PC-9 (cell line): Measurements from ENCODE around the gene TENM4. TPM values are rescaled to one million over a fixed set of nuclear protein-coding genes. Genes with fewer than 3 reads are reported as not detected.

Source experiments
- BruUV-seq: library from RNA; stranded (reverse); fragments of 400-500 nt; replicated peaks from 2 replicates; lab custom pipeline; 2021; lab: Mats Ljungman, UMichigan
- CTCF ChIA-PET: fragments of 300-600 bp; sonication (Branson Sonifier 250); formaldehyde crosslinking; loops from one replicate; lab custom pipeline; 2022; ENCODE audit warnings: antibody characterized with exemption; lab: Charles Lee
- POLR2A ChIA-PET: fragments of 300-600 bp; sonication (Branson Sonifier 250); formaldehyde crosslinking; loops from one replicate; lab custom pipeline; 2022; ENCODE audit warnings: antibody characterized with exemption; ENCODE audit not compliant: unreplicated experiment; lab: Charles Lee
- DNase-seq, 2 experiments: peaks; one replicate each; pipeline versions ENCODE4 v3.0.0 to v3.0.0-alpha.2; 2015 to 2022; ENCODE audit warnings: mixed read lengths in 1 of 2
- H2AFZ ChIP-seq: fragments of 200-600 bp; sonication (generic); 2 replicates; pipeline ENCODE4 v1.8.1; 2017; ENCODE audit warnings: antibody characterized with exemption
- H3F3A ChIP-seq: fragments of 200-600 bp; sonication (generic); 2 replicates; pipeline ENCODE4 v1.8.1; 2017; ENCODE audit warnings: antibody characterized with exemption, mild to moderate bottlenecking, low read depth; ENCODE audit not compliant: insufficient read depth
- H3K27ac ChIP-seq: fragments of 200-600 bp; sonication (generic); 2 replicates; pipeline ENCODE4 v1.6.1; 2016; ENCODE audit warnings: mixed run types
- H3K27me3 ChIP-seq: fragments of 200-600 bp; sonication (generic); 2 replicates; pipeline ENCODE4 v1.6.1; 2016; ENCODE audit warnings: low read depth, mixed run types; ENCODE audit not compliant: insufficient read depth
- H3K36me3 ChIP-seq: fragments of 200-600 bp; sonication (generic); 2 replicates; pipeline ENCODE4 v1.6.1; 2016; ENCODE audit warnings: low read depth, mixed run types
- H3K4me1 ChIP-seq: fragments of 200-600 bp; sonication (generic); replicated peaks from 2 replicates; pipeline ENCODE4 v1.6.1; 2016; ENCODE audit warnings: mixed run types; ENCODE audit not compliant: insufficient read depth
- H3K4me2 ChIP-seq: fragments of 200-600 bp; sonication (generic); 2 replicates; pipeline ENCODE4 v1.6.1; 2017; ENCODE audit warnings: mixed run types
- H3K4me3 ChIP-seq: fragments of 200-600 bp; sonication (generic); 2 replicates; pipeline ENCODE4 v1.6.1; 2016; ENCODE audit warnings: mixed run types
- H3K79me2 ChIP-seq: fragments of 200-600 bp; sonication (generic); 2 replicates; pipeline ENCODE4 v1.6.1; 2017; ENCODE audit warnings: low read depth, mixed run types
- H3K9me2 ChIP-seq: fragments of 200-600 bp; sonication (generic); 2 replicates; pipeline ENCODE4 v1.8.1; 2017; ENCODE audit warnings: mild to moderate bottlenecking; ENCODE audit not compliant: insufficient read depth
- H3K9me3 ChIP-seq: fragments of 200-600 bp; sonication (generic); 2 replicates; pipeline ENCODE4 v1.8.1; 2016; ENCODE audit warnings: low read depth; ENCODE audit not compliant: insufficient read depth
- H4K20me1 ChIP-seq: fragments of 200-600 bp; sonication (generic); 2 replicates; pipeline ENCODE4 v1.8.1; 2017; ENCODE audit not compliant: insufficient read depth
- EZH2 ChIP-seq: fragments of 200-600 bp; sonication (generic); IDR thresholded peaks from 2 replicates; pipeline ENCODE4 v1.8.0; 2017; ENCODE audit warnings: antibody characterized with exemption, low read depth
- intact Hi-C: fragments of 100-400 bp; cut with micrococcal nuclease; formaldehyde crosslinking; loops from one replicate; pipeline ENCODE4 v1.10.0; 2022; ENCODE audit not compliant: unreplicated experiment
- total RNA-seq: library from RNA; stranded (reverse); gene quantifications from 2 replicates; pipeline ENCODE4 v1.2.3, GENCODE V29; 2021
- TF ChIP-seq, protein P1 (sequence below): fragments of 200-600 bp; sonication (generic); conservative IDR thresholded peaks from 2 replicates; pipeline ENCODE4 v1.6.1; 2017; ENCODE audit warnings: mixed run types, antibody characterized with exemption, mild to moderate bottlenecking, moderate library complexity

The TENM4 gene
- total RNA-seq, 1 experiment from 2014 or later = not detected

DNA sequence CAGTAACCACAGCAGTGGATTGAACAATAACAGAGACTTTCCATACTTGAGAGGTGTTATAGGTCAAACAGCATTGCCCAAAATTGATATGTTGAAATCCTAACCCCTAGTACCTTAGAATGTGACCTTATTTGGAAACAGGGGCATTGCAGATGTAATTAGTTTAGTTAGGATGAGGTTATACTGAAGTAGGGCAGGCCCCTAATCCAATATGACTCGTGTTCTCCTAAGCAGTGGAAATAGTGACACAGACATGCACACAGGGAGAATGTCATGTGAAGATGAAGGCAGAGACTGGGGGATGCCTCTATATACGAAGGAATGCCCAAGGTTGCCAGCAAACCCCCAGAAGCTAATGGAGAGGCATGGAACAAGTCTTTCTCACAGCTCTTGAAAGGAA, 270.5 kb downstream of the TENM4 start:
- POLR2A ChIA-PET = no interaction called here
- no TSS peak for BruUV-seq
- H3K9me3 ChIP-seq = no peaks in the 10 kb centered on the region
- no peaks in the 10 kb centered on the region for H3F3A ChIP-seq
- H3K9me2 ChIP-seq = no peaks in the 10 kb centered on the region
- H2AFZ ChIP-seq = no peak overlapping the region
- H3K27me3 ChIP-seq = peaks cover 17% of the 10 kb centered on the region; the same call in 1 of the 2 replicates
- H3K27ac ChIP-seq = no peak overlapping the region
- intact Hi-C loops = no loop called here
- no peak for TF ChIP-seq EZH2
- H3K79me2 ChIP-seq = no peaks in the 10 kb centered on the region
- DNase-seq = no peak
- no peak overlapping the region for H3K4me3 ChIP-seq
- CTCF ChIA-PET = no interaction called here
- no peaks in the 10 kb centered on the region for H3K36me3 ChIP-seq
- no peaks in the 10 kb centered on the region for H3K4me1 ChIP-seq
- H3K4me2 ChIP-seq = no peak overlapping the region
- no peaks in the 10 kb centered on the region for H4K20me1 ChIP-seq

DNA sequence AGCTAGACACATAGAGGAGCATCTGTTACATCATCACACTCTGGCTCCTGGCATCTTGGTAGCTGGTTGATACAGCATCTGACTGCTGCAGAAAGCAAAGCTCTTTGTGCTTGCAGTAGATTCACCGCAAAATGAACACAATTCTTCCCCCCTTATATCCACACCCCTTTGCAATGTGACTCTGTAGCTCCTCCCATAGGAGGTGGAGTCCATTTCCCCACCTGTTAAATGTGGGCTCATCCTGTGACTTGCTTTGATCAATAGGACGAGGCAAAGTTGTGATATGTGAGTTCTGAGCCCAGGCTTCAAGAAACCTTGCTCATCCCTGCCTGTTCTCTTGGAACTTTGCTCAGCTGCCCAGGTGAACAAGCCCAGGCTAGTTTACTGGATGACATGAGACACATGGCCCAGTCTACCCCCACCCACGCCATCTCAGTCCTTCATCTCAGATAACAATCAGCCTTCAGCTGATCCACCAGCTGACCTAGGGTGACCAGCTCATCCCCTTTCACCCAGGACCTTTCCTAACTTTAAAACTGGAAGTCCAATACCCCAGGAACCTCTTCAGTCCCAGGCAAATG, 272.2 kb downstream of the TENM4 start:
- peaks cover 15% of the 10 kb centered on the region; the same call in 1 of the 2 replicates for H3K27me3 ChIP-seq
- no peaks in the 10 kb centered on the region for H3F3A ChIP-seq
- no peak for TF ChIP-seq EZH2
- TF ChIP-seq, protein P1, sequence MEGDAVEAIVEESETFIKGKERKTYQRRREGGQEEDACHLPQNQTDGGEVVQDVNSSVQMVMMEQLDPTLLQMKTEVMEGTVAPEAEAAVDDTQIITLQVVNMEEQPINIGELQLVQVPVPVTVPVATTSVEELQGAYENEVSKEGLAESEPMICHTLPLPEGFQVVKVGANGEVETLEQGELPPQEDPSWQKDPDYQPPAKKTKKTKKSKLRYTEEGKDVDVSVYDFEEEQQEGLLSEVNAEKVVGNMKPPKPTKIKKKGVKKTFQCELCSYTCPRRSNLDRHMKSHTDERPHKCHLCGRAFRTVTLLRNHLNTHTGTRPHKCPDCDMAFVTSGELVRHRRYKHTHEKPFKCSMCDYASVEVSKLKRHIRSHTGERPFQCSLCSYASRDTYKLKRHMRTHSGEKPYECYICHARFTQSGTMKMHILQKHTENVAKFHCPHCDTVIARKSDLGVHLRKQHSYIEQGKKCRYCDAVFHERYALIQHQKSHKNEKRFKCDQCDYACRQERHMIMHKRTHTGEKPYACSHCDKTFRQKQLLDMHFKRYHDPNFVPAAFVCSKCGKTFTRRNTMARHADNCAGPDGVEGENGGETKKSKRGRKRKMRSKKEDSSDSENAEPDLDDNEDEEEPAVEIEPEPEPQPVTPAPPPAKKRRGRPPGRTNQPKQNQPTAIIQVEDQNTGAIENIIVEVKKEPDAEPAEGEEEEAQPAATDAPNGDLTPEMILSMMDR = no peak
- no peaks in the 10 kb centered on the region for H3K36me3 ChIP-seq
- CTCF ChIA-PET = no interaction called here
- no peaks in the 10 kb centered on the region for H3K9me2 ChIP-seq
- H2AFZ ChIP-seq = no peak overlapping the region
- no peak overlapping the region for H3K4me2 ChIP-seq
- H4K20me1 ChIP-seq = no peaks in the 10 kb centered on the region
- no TSS peak for BruUV-seq
- POLR2A ChIA-PET = no interaction called here
- H3K79me2 ChIP-seq = no peaks in the 10 kb centered on the region
- H3K4me3 ChIP-seq = no peak overlapping the region
- no peak overlapping the region for H3K27ac ChIP-seq
- H3K4me1 ChIP-seq = no peaks in the 10 kb centered on the region
- intact Hi-C loops = no loop called here
- no peak for DNase-seq
- no peaks in the 10 kb centered on the region for H3K9me3 ChIP-seq

DNA sequence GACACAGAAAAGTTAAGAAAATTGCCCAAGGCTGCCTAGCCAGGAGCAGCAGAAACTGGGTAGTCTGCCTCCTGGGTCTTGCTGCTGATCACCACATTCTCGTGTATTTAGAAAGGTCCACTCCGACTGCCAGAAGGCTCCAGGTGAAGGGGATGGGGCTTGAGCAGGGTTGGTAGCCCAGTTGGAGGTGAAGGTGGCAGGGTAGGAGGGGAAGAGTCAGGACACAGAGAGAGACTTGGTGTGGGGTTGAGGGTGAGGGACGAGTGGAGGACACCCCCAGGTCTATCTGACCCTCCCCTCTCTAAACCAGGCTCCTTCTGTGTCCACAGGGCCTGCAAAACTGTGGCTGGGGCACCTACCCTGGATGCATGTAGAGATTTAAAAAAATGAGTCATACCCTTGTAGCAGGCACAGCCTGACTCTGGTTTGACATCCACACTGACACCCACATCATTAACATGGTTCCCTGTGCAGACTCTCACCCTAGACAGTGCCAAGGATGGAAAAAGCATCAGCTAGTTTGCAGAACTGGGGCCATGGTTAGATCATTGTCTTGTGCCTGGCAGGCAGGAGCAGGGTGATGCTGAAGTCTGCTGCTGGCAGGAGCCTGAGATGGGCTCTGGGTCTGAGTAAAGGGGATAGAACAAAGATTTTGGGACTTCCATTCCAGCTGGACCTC, 273.2 kb downstream of the TENM4 start:
- POLR2A ChIA-PET = no interaction called here
- Histone ChIP-seq H4K20me1 (no peaks in the 10 kb centered on the region), H3K9me3 (no peaks in the 10 kb centered on the region), H3K36me3 (no peaks in the 10 kb centered on the region), H3K79me2 (no peaks in the 10 kb centered on the region), H3K27me3 (peaks cover 5% of the 10 kb centered on the region; the same call in 1 of the 2 replicates), H3K27ac (no peak overlapping the region), H3K4me1 (no peaks in the 10 kb centered on the region), H3K9me2 (no peaks in the 10 kb centered on the region), H3K4me2 (no peak overlapping the region), H3F3A (no peaks in the 10 kb centered on the region), H3K4me3 (no peak overlapping the region), H2AFZ (no peak overlapping the region)
- no TSS peak for BruUV-seq
- TF ChIP-seq, protein P1 = no peak
- no peak for TF ChIP-seq EZH2
- DNase-seq = no peak
- CTCF ChIA-PET = no interaction called here
- intact Hi-C loops = no loop called here
